Fibroblast of lung (primary cell): Measurements from ENCODE around the gene GALNT18.

ENCODE experiments used
- EZH2 ChIP-seq: IDR thresholded peaks from 2 replicates; pipeline ENCODE4 v1.5.1; 2012; ENCODE audit warnings: low read length, control low read depth, mild to moderate bottlenecking; ENCODE audit errors: missing control alignments
- TF ChIP-seq, protein P1 (sequence below), 2 donors: IDR thresholded peaks in 1 of 2; conservative IDR thresholded peaks in 1 of 2; 1 replicate in 1 of 2; 2 replicates in 1 of 2; pipeline ENCODE4 v1.5.1; 2011 to 2012; ENCODE audit warnings: low read length in 2 of 2, control low read depth in 1 of 2, inconsistent platforms in 1 of 2, low read depth in 1 of 2, mild to moderate bottlenecking in 1 of 2

DNA sequence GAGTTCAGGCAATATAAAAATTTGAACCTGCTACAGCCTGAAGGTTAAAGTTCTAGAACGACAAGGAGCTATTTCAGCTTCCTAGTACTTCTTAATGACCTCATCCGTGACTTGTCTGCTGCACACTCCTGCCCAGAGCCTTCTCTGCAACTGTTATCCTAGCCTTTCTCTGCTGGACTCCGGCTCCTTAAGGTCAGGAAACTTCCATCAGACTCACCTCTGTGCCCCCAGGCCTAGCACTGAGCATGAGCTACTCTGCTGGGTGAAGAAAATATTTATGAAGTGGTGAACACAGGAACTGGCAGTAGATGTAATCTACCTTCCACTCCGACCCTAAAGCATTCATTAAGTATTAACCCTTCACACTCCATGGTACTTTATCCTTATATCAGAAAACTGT lies 287.2 kb downstream of the GALNT18 start:
- TF ChIP-seq, protein P1, sequence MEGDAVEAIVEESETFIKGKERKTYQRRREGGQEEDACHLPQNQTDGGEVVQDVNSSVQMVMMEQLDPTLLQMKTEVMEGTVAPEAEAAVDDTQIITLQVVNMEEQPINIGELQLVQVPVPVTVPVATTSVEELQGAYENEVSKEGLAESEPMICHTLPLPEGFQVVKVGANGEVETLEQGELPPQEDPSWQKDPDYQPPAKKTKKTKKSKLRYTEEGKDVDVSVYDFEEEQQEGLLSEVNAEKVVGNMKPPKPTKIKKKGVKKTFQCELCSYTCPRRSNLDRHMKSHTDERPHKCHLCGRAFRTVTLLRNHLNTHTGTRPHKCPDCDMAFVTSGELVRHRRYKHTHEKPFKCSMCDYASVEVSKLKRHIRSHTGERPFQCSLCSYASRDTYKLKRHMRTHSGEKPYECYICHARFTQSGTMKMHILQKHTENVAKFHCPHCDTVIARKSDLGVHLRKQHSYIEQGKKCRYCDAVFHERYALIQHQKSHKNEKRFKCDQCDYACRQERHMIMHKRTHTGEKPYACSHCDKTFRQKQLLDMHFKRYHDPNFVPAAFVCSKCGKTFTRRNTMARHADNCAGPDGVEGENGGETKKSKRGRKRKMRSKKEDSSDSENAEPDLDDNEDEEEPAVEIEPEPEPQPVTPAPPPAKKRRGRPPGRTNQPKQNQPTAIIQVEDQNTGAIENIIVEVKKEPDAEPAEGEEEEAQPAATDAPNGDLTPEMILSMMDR (conservative IDR thresholded peaks at IDR 0.05 in 1 of 2, IDR thresholded peaks at IDR 0.05 in 1 of 2; ENCODE audit: low read depth in 1 of 2, low read length in 2 of 2) = no peak
- TF ChIP-seq EZH2 = no peak
